Astrocyte (in vitro differentiated cells and primary cell): ENCODE measurements around the gene UBTD2.

Experiments
- EZH2 ChIP-seq: IDR thresholded peaks from 2 replicates; pipeline ENCODE4 v1.6.1; 2012; ENCODE audit warnings: mild to moderate bottlenecking, low read length, inconsistent platforms; ENCODE audit not compliant: insufficient read depth
- TF ChIP-seq, protein P1 (sequence below): IDR thresholded peaks from 2 replicates; pipeline ENCODE4 v1.5.1; 2011; ENCODE audit warnings: low read depth, mild to moderate bottlenecking, inconsistent platforms, low read length, moderate library complexity; ENCODE audit not compliant: insufficient read depth

DNA sequence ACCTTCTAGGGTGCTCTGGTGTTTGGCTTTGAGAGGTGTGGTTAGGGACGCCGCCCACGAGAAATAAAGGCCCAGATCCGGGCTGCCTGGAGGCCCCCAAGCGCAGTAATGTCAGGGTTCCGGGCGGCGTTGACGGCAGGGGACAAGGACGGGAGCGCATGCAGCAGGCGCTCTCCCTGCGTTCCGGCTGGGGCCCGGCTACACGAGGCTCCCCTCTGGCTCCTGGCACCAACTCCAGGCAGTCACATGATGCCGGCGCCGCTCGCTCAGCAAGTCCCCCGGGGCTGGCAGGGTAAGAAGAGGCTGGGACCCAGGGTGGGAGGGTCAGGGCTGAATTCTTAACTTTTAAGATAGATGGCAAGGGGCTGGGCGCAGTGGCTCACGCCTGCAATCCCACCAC lies 28.1 kb downstream of the UBTD2 start:
- no peak for TF ChIP-seq EZH2
- TF ChIP-seq, protein P1, sequence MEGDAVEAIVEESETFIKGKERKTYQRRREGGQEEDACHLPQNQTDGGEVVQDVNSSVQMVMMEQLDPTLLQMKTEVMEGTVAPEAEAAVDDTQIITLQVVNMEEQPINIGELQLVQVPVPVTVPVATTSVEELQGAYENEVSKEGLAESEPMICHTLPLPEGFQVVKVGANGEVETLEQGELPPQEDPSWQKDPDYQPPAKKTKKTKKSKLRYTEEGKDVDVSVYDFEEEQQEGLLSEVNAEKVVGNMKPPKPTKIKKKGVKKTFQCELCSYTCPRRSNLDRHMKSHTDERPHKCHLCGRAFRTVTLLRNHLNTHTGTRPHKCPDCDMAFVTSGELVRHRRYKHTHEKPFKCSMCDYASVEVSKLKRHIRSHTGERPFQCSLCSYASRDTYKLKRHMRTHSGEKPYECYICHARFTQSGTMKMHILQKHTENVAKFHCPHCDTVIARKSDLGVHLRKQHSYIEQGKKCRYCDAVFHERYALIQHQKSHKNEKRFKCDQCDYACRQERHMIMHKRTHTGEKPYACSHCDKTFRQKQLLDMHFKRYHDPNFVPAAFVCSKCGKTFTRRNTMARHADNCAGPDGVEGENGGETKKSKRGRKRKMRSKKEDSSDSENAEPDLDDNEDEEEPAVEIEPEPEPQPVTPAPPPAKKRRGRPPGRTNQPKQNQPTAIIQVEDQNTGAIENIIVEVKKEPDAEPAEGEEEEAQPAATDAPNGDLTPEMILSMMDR = no peak
